Thoracic aorta (tissue), 2 donors: ENCODE results near the gene CERS3. TPM values are rescaled to one million over a fixed set of nuclear protein-coding genes. Genes with fewer than 3 reads are reported as not detected.

Experiments used
- ATAC-seq: fragments of 150-250 bp; one replicate; pipeline ENCODE4 v1.8.0; 2017; ENCODE audit warnings: low read depth; ENCODE audit not compliant: insufficient number of reproducible peaks, low FRiP score
- DNase-seq: peaks from one replicate; pipeline ENCODE4 v3.0.0-alpha.2; 2020; ENCODE audit warnings: low spot score
- H3K27ac ChIP-seq, 2 donors: fragments of 200-600 bp; sonication (generic); 1 replicate in 1 of 2; 2 replicates in 1 of 2; pipeline ENCODE4 v1.5.1; 2016; ENCODE audit warnings: mild to moderate bottlenecking in 2 of 2, moderate library complexity in 2 of 2
- H3K27me3 ChIP-seq: fragments of 200-600 bp; sonication (generic); replicated peaks from 2 replicates; pipeline ENCODE4 v1.6.0; 2016; ENCODE audit warnings: mild to moderate bottlenecking; ENCODE audit not compliant: insufficient read depth
- H3K36me3 ChIP-seq: fragments of 200-600 bp; sonication (generic); one replicate; pipeline ENCODE4 v1.5.1; 2016
- H3K4me1 ChIP-seq, 2 donors: fragments of 200-600 bp; sonication (generic); 1 replicate in 1 of 2; 2 replicates in 1 of 2; pipeline versions ENCODE4 v1.5.1 to v1.6.0; 2016; ENCODE audit warnings: low read depth in 2 of 2, mild to moderate bottlenecking in 1 of 2; ENCODE audit not compliant: control insufficient read depth in 1 of 2
- H3K4me3 ChIP-seq: fragments of 200-600 bp; sonication (generic); 2 replicates; pipeline ENCODE4 v1.5.1; 2016; ENCODE audit warnings: mild to moderate bottlenecking
- H3K9me3 ChIP-seq: fragments of 200-600 bp; sonication (generic); 2 replicates; pipeline ENCODE4 v1.5.1; 2016
- CTCF ChIP-seq: fragments of 200-600 bp; sonication (generic); IDR thresholded peaks from one replicate; pipeline ENCODE4 v1.5.1; 2019; ENCODE audit warnings: antibody characterized with exemption
- total RNA-seq, 2 donors: library from RNA; depleted of rRNA; stranded (reverse); fragments of >200 nt; gene quantifications; one replicate each; pipeline versions ENCODE4 v1.1.0 to v1.2.3, GENCODE V29; 2016

CERS3 gene
- total RNA-seq, 2 donors from 2014 or later = not detected

GRCh38 chr15:100385300-100386050 is 143.3 kb downstream of the CERS3 start:
- Histone ChIP-seq H3K27ac (no peak overlapping the region), H3K9me3 (peaks cover 26% of the 10 kb centered on the region), H3K4me3 (no peak overlapping the region), H3K36me3 (peaks cover 13% of the 10 kb centered on the region), H3K4me1 (no peaks in the 10 kb centered on the region), H3K27me3 (no peaks in the 10 kb centered on the region)
- no peak for DNase-seq
- no peak for TF ChIP-seq CTCF
- ATAC-seq = no peak

- peaks cover 26% of the 10 kb centered on the region for H3K9me3 ChIP-seq
- TF ChIP-seq CTCF = no peak
These were observed 144.7 kb downstream of the CERS3 start for GRCh38 chr15:100384108-100384410.

GRCh38 chr15:100383302-100384107 is 145.2 kb downstream of the CERS3 start:
- Histone ChIP-seq H3K27ac (no peak overlapping the region), H3K9me3 (peaks cover 23% of the 10 kb centered on the region), H3K27me3 (no peaks in the 10 kb centered on the region), H3K4me1 (no peaks in the 10 kb centered on the region), H3K4me3 (no peak overlapping the region), H3K36me3 (peaks cover 13% of the 10 kb centered on the region)
- DNase-seq (no peak), ATAC-seq (no peak)
- TF ChIP-seq CTCF = peak; percentile 25

More at GRCh38 chr15:100384108-100384410, 144.7 kb downstream of the CERS3 start:
- H3K27me3 ChIP-seq = no peaks in the 10 kb centered on the region
- DNase-seq (no peak), ATAC-seq (no peak)
- H3K4me1 ChIP-seq = no peaks in the 10 kb centered on the region
- H3K27ac ChIP-seq = no peak overlapping the region
- H3K36me3 ChIP-seq = peaks cover 13% of the 10 kb centered on the region
- no peak overlapping the region for H3K4me3 ChIP-seq

GRCh38 chr15:100373942-100374341 is 154.8 kb downstream of the CERS3 start:
- Histone ChIP-seq H3K4me1 (no peaks in the 10 kb centered on the region), H3K4me3 (peak overlapping the region; percentile 82), H3K9me3 (peaks cover 9% of the 10 kb centered on the region), H3K36me3 (no peaks in the 10 kb centered on the region), H3K27ac (no peak overlapping the region), H3K27me3 (no peaks in the 10 kb centered on the region)
- no peak for TF ChIP-seq CTCF
- ATAC-seq (no peak), DNase-seq (no peak)

- Histone ChIP-seq H3K4me3 (peak overlapping the region; percentile 82), H3K36me3 (no peaks in the 10 kb centered on the region), H3K4me1 (no peaks in the 10 kb centered on the region), H3K27ac (peak overlapping the region; percentile 30 to 36), H3K27me3 (no peaks in the 10 kb centered on the region), H3K9me3 (peaks cover 9% of the 10 kb centered on the region)
- no peak for TF ChIP-seq CTCF
- DNase-seq = no peak
- ATAC-seq = peak; percentile 50
These were observed 155.4 kb downstream of the CERS3 start for GRCh38 chr15:100373120-100373896.
